A673 (cell line): ENCODE results near the gene ETNK2. TPM values are rescaled to one million over a fixed set of nuclear protein-coding genes. Genes with fewer than 3 reads are reported as not detected.
"Not testable (repeated sequence)": the region's sequence is repeated elsewhere in the genome, so short reads cannot be mapped to it uniquely, and the experiment has no call there.

Experiments
- BruUV-seq: library from RNA; stranded (reverse); fragments of 400-500 nt; replicated peaks from 2 replicates; lab custom pipeline; 2021; lab: Mats Ljungman, UMichigan
- CTCF ChIA-PET: fragments of 300-600 bp; sonication (Branson Sonifier 250); formaldehyde crosslinking; loops from one replicate; lab custom pipeline; 2022; ENCODE audit warnings: antibody characterized with exemption; lab: Charles Lee
- POLR2A ChIA-PET: fragments of 300-600 bp; sonication (Branson Sonifier 250); formaldehyde crosslinking; loops from one replicate; lab custom pipeline; 2022; ENCODE audit warnings: antibody characterized with exemption; ENCODE audit not compliant: low non-redundant PET; lab: Charles Lee
- DNase-seq: peaks from one replicate; pipeline ENCODE4 v3.0.0-alpha.2; 2015; ENCODE audit warnings: low spot score
- H3K27ac ChIP-seq: fragments of 200-600 bp; sonication (generic); 2 replicates; pipeline ENCODE4 v1.5.1; 2016; ENCODE audit warnings: mixed run types, low read depth, mild to moderate bottlenecking, mixed read lengths, antibody characterized with exemption, low read length; ENCODE audit not compliant: poor library complexity, severe bottlenecking
- H3K27me3 ChIP-seq: fragments of 200-600 bp; sonication (generic); replicated peaks from 2 replicates; pipeline ENCODE4 v1.6.1; 2017; ENCODE audit warnings: mixed run types, low read depth, mild to moderate bottlenecking, mixed read lengths, antibody characterized with exemption, low read length; ENCODE audit not compliant: insufficient read depth, poor library complexity
- H3K36me3 ChIP-seq: fragments of 200-600 bp; sonication (generic); 2 replicates; pipeline ENCODE4 v1.6.1; 2016; ENCODE audit warnings: mixed run types, mild to moderate bottlenecking, mixed read lengths, antibody characterized with exemption, low read length; ENCODE audit not compliant: insufficient read depth, poor library complexity, severe bottlenecking
- H3K4me1 ChIP-seq: fragments of 200-600 bp; sonication (generic); 2 replicates; pipeline ENCODE4 v1.6.1; 2017; ENCODE audit warnings: mixed run types, mild to moderate bottlenecking, mixed read lengths, antibody characterized with exemption, low read length; ENCODE audit not compliant: insufficient read depth, poor library complexity, severe bottlenecking
- H3K4me3 ChIP-seq: fragments of 200-600 bp; sonication (generic); 2 replicates; pipeline ENCODE4 v1.5.1; 2016; ENCODE audit warnings: low read depth, mixed run types, mild to moderate bottlenecking, mixed read lengths, low read length; ENCODE audit not compliant: poor library complexity, severe bottlenecking
- H3K9me3 ChIP-seq: fragments of 200-600 bp; sonication (generic); 2 replicates; pipeline ENCODE4 v1.6.1; 2016; ENCODE audit warnings: mixed run types, low read depth, mild to moderate bottlenecking, mixed read lengths, antibody characterized with exemption, low read length; ENCODE audit not compliant: poor library complexity, severe bottlenecking
- CTCF ChIP-seq: fragments of 300-800, 200-600 bp; sonication (generic); conservative IDR thresholded peaks from 2 replicates; pipeline ENCODE4 v1.5.1; 2017; ENCODE audit warnings: low read depth, mild to moderate bottlenecking, antibody characterized with exemption, low read length, moderate library complexity, mixed read lengths
- EZH2 ChIP-seq: fragments of 200-600 bp; sonication (generic); IDR thresholded peaks from 2 replicates; pipeline ENCODE4 v1.6.1; 2017; ENCODE audit warnings: borderline replicate concordance, low read depth, mild to moderate bottlenecking, mixed read lengths, antibody characterized with exemption, low read length; ENCODE audit not compliant: poor library complexity, severe bottlenecking
- intact Hi-C: fragments of 100-400 bp; cut with micrococcal nuclease; formaldehyde crosslinking; loops from one replicate; pipeline ENCODE4 v1.10.0; 2022; ENCODE audit not compliant: unreplicated experiment
- total RNA-seq: library from RNA; stranded (reverse); gene quantifications from 2 replicates; pipeline ENCODE4 v1.2.3, GENCODE V29; 2021

Gene ETNK2
- total RNA-seq, 1 experiment from 2014 or later, result 8.3 TPM

GRCh38 chr1:204091787-204092312 is 60.0 kb downstream of the ETNK2 start:
- TF ChIP-seq EZH2, result no peak
- no peak for TF ChIP-seq CTCF
- POLR2A ChIA-PET, result no interaction called here
- H3K4me1 ChIP-seq, result peaks cover 12% of the 10 kb centered on the region

GRCh38 chr1:204091066-204091465 is 60.8 kb downstream of the ETNK2 start:
- CTCF ChIA-PET, result no interaction called here
- Histone ChIP-seq H3K4me1 (peaks cover 12% of the 10 kb centered on the region), H3K36me3 (no peaks in the 10 kb centered on the region), H3K27me3 (no peaks in the 10 kb centered on the region), H3K27ac (no peak overlapping the region), H3K9me3 (no peaks in the 10 kb centered on the region), H3K4me3 (no peak overlapping the region)
- intact Hi-C loops, result no loop called here
- POLR2A ChIA-PET, result no interaction called here
- BruUV-seq, result no TSS peak
- no peak for DNase-seq
- TF ChIP-seq EZH2 (no peak), CTCF (no peak)

More at GRCh38 chr1:204091787-204092312, 60.0 kb downstream of the ETNK2 start:
- BruUV-seq, result no TSS peak
- intact Hi-C loops, result no loop called here
- no peaks in the 10 kb centered on the region for H3K27me3 ChIP-seq
- no peaks in the 10 kb centered on the region for H3K36me3 ChIP-seq
- CTCF ChIA-PET, result no interaction called here
- H3K27ac ChIP-seq, result no peak overlapping the region
- H3K4me3 ChIP-seq, result no peak overlapping the region
- no peak for DNase-seq
- no peaks in the 10 kb centered on the region for H3K9me3 ChIP-seq

- DNase-seq, CTCF ChIA-PET, H3K27me3 ChIP-seq, H3K4me3 ChIP-seq, H3K27ac ChIP-seq, intact Hi-C loops, POLR2A ChIA-PET, BruUV-seq, H3K9me3 ChIP-seq, H3K36me3 ChIP-seq: not testable (repeated sequence)
- H3K4me1 ChIP-seq, result peaks cover 12% of the 10 kb centered on the region
Measured at GRCh38 chr1:204090132-204090531, 61.7 kb downstream of the ETNK2 start.
